Urinary bladder (tissue), 4 donors: ENCODE data around the gene TAPT1. TPM values are rescaled to one million over a fixed set of nuclear protein-coding genes. Genes with fewer than 3 reads are reported as not detected.
"Not testable (repeated sequence)": the region's sequence is repeated elsewhere in the genome, so short reads cannot be mapped to it uniquely, and the experiment has no call there.

ENCODE experiments used
- DNase-seq: peaks from one replicate; pipeline ENCODE4 v3.0.0-alpha.2; 2015; ENCODE audit errors: extremely low spot score
- H3K27ac ChIP-seq: one replicate; pipeline ENCODE4 v1.5.1; 2013; ENCODE audit warnings: low read depth, mild to moderate bottlenecking, moderate library complexity
- H3K36me3 ChIP-seq: one replicate; pipeline ENCODE4 v1.6.1; 2013; ENCODE audit warnings: mild to moderate bottlenecking, moderate library complexity; ENCODE audit not compliant: insufficient read depth
- H3K4me1 ChIP-seq: one replicate; pipeline ENCODE4 v1.6.1; 2013; ENCODE audit warnings: mild to moderate bottlenecking, moderate library complexity; ENCODE audit not compliant: insufficient read depth
- H3K4me3 ChIP-seq: one replicate; pipeline ENCODE4 v1.5.1; 2013; ENCODE audit warnings: low read depth, low read length
- WGBS: extraction: QIAGEN DNeasy Blood & Tissue Kit; methylation state at CpG from one replicate; pipeline ENCODE4 v1.1.7; 2013; 5-methylcytosine and 5-hydroxymethylcytosine counted together
- polyA plus RNA-seq: library from polyadenylated mRNA; stranded (reverse); fragments of 200-250 nt; gene quantifications from one replicate; pipeline ENCODE4 v1.2.3, GENCODE V29; 2013
- total RNA-seq: library from RNA; depleted of rRNA; stranded (reverse); fragments of >200 nt; gene quantifications from one replicate; pipeline ENCODE4 v1.2.3, GENCODE V29; 2014
- donor health status: healthy with polysubstance abuse.
- donor health status: healthy.

The TAPT1 gene
- 71.1 TPM for total RNA-seq
- 22.5 TPM for polyA plus RNA-seq

GRCh38 chr4:16225863-16226815, at the start of gene TAPT1:
TSS of gene TAPT1 (minus strand) at chr4:16226471. CDS start at chr4:16226457, 14 bp downstream.
- peaks cover 2% of the 10 kb centered on the region for H3K4me1 ChIP-seq
- no peaks in the 10 kb centered on the region for H3K36me3 ChIP-seq
- WGBS = under 1% methylated on average over 138 of the region's 143 CpGs
- peak within 1 kb of the TSS; percentile 98 for H3K27ac ChIP-seq
- H3K4me3 ChIP-seq = peak within 1 kb of the TSS; percentile 98
- DNase-seq = no peak

DNA sequence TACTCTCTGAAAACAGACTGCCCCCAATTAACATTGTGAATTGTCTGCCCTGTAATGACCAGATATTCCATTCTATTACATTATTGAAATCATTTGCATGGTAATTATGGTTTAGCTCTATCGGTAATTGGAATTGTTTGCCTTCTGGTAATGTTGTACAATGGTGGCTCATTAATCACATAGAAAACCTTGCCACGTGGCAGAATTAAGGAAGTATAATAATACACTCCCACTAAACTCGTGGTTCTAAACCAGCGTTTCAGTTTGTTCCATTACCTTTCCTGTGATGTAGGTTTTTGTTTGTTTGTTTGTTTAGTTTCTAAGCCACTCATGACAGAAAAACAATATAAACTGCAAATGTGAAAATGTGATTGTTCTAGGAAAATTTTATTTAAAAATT, 45.1 kb upstream of the TAPT1 start:
- Histone ChIP-seq H3K36me3 (no peaks in the 10 kb centered on the region), H3K4me3 (no peak overlapping the region), H3K27ac (no peak overlapping the region), H3K4me1 (no peaks in the 10 kb centered on the region)
- WGBS = 76% methylated on average over 4 of the region's 4 CpGs
- no peak for DNase-seq

GRCh38 chr4:16270454-16271328, 44.4 kb upstream of the TAPT1 start:
- Histone ChIP-seq H3K4me1 (no peaks in the 10 kb centered on the region), H3K36me3 (no peaks in the 10 kb centered on the region), H3K27ac (no peak overlapping the region), H3K4me3 (no peak overlapping the region)
- 86% methylated on average over 6 of the region's 6 CpGs for WGBS
- DNase-seq = no peak

- H3K27ac ChIP-seq, H3K4me1 ChIP-seq, H3K4me3 ChIP-seq, DNase-seq, H3K36me3 ChIP-seq: not testable (repeated sequence)
- 73% methylated on average over 4 of the region's 4 CpGs for WGBS
Measured at GRCh38 chr4:16269742-16270453, 43.6 kb upstream of the TAPT1 start.

- DNase-seq = no peak
- Histone ChIP-seq H3K4me1 (no peaks in the 10 kb centered on the region), H3K36me3 (no peaks in the 10 kb centered on the region), H3K27ac (no peak overlapping the region), H3K4me3 (no peak overlapping the region)
- 62% methylated on average over 1 of the region's 1 CpG for WGBS
Measured at GRCh38 chr4:16269240-16269639, 43.0 kb upstream of the TAPT1 start.

GRCh38 chr4:16268290-16268689, 42.0 kb upstream of the TAPT1 start:
- H3K36me3 ChIP-seq = no peaks in the 10 kb centered on the region
- WGBS = 93% methylated on average over 3 of the region's 3 CpGs
- no peak for DNase-seq
- no peak overlapping the region for H3K27ac ChIP-seq
- H3K4me3 ChIP-seq = no peak overlapping the region
- H3K4me1 ChIP-seq = no peaks in the 10 kb centered on the region

DNA sequence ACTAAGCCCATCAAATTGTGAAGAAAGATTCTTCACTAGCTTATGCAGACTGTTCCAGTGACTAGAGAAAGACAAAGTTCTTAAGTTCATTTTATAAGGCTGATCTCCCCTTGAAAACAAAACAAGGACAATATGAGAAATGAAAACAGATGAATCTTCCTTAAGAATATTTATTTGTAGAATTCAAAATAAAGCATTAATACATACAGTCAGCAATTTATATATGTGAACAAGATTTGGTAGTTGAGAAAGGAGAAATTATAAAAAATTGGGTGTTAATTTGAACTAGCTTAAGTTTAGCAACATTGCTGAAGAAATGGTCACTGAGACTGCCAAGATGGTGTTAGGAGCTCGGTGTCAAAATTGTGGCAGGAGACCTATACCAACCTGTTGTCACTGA, 41.4 kb upstream of the TAPT1 start:
- Histone ChIP-seq H3K4me1 (no peaks in the 10 kb centered on the region), H3K36me3 (no peaks in the 10 kb centered on the region), H3K4me3 (no peak overlapping the region), H3K27ac (no peak overlapping the region)
- no peak for DNase-seq
- 95% methylated on average over 1 of the region's 1 CpG for WGBS

DNA sequence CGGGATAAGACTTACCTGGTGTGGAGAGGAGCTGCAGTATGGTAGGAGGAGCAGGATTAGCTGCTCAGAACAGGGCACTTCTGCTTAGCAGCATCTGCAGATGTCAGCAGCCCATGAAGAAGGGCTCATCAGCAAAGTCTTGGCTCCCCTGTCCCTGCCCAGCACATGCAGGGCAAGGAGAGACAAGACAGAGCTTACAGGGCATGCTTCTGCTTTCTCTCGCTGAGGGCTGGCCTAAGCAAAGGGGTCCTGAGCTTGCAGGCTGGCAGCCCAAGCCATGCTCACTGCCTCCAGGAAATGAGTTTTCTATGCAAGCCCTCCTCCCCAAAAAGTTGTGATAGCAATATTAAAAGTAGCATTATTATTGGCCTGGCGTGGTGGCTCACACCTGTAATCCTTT, 39.5 kb upstream of the TAPT1 start:
- no peak for DNase-seq
- Histone ChIP-seq H3K4me3 (no peak overlapping the region), H3K4me1 (no peaks in the 10 kb centered on the region), H3K27ac (no peak overlapping the region), H3K36me3 (no peaks in the 10 kb centered on the region)
- 97% methylated on average over 3 of the region's 3 CpGs for WGBS

DNA sequence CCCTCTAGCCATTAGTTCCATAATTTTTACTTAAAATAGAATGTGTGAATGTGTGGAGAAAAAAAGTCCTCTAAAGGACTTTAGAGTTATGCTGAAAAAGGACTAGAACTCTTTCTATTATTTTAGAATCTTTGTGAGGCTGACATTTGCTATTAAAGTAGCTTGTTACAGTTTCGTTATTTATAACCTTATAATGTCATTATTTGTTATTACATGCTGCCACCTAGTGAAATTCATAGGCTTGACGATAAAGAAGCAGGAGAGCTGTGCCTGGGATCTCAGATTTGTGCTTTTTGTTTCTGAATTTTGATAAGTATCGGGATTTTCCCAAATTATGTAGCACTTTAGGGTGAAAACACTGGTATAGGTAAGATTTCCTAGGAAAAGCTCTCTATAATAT, 38.5 kb upstream of the TAPT1 start:
- no peak for DNase-seq
- 24% methylated on average over 3 of the region's 3 CpGs for WGBS
- no peaks in the 10 kb centered on the region for H3K4me1 ChIP-seq
- no peak overlapping the region for H3K27ac ChIP-seq
- H3K4me3 ChIP-seq = no peak overlapping the region
- no peaks in the 10 kb centered on the region for H3K36me3 ChIP-seq

DNA sequence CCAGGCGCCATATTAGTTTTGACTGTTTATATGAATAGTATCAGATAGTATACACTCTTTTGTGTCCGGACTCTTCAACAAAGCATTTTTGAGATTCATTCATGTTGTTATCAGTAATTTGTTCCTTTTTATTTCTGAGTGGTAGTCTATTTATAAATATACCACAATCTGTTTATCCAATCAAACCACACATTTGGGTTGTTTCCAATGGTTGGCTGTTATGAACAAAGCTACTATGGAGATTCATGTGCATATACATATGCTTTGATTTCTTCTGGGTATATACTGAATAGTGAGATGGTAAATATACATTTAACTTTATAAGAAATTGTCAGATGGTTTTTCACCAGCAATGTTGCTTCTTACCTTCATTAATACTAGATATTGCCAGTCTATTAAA, 36.8 kb upstream of the TAPT1 start:
- 69% methylated on average over 2 of the region's 2 CpGs for WGBS
- no peak for DNase-seq
- H3K4me3 ChIP-seq = no peak overlapping the region

DNA sequence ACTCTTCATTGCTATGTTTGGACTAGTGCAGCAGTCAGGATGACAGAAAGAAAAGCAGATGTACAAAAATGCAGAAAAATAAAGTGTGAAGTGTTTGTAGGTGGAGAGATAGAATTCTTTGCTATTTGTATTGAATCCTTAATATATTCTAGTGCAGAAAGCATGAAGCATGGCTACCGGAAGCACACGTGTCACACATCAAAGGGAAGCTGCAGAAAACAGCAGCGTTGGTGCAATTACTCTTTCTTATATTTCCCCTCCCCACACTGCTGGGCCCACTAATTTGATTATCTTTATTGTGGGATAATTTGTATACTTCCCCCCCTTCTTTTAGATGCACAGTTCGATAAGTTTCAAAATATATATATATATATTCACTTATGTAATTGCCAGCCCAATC, 35.9 kb upstream of the TAPT1 start:
- Histone ChIP-seq H3K36me3 (no peaks in the 10 kb centered on the region), H3K27ac (no peak overlapping the region), H3K4me1 (no peaks in the 10 kb centered on the region), H3K4me3 (no peak overlapping the region)
- DNase-seq = no peak
- 91% methylated on average over 4 of the region's 4 CpGs for WGBS

More for the DNA sequence above, 36.8 kb upstream of the TAPT1 start:
- no peaks in the 10 kb centered on the region for H3K36me3 ChIP-seq
- H3K27ac ChIP-seq = no peak overlapping the region
- no peaks in the 10 kb centered on the region for H3K4me1 ChIP-seq

GRCh38 chr4:16261313-16261878, 35.1 kb upstream of the TAPT1 start:
- DNase-seq = no peak
- WGBS = 89% methylated on average over 5 of the region's 5 CpGs

DNA sequence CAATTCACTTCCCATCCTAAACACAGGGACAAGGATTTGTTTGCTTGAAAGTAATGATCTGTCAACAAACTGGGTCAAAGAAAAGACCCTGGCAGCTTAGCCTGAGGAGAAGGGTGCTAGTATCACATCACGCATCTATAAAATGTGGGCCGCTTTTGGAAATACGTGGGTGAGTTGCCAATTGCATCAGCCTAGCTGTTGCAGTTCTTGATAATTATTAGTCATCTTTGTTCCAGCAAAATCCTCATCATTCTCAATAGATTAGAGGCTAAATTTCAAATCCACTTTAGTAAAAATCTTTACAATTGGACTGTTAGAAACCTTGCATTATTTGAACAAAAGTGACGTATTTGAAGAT, 33.6 kb upstream of the TAPT1 start:
- DNase-seq = no peak
- H3K4me1 ChIP-seq = no peaks in the 10 kb centered on the region
- peaks cover 2% of the 10 kb centered on the region for H3K36me3 ChIP-seq
- H3K4me3 ChIP-seq = no peak overlapping the region
- WGBS = 79% methylated on average over 4 of the region's 4 CpGs
- H3K27ac ChIP-seq = no peak overlapping the region

More at GRCh38 chr4:16261313-16261878, 35.1 kb upstream of the TAPT1 start:
- H3K36me3 ChIP-seq = peaks cover 2% of the 10 kb centered on the region
- H3K27ac ChIP-seq = no peak overlapping the region
- no peaks in the 10 kb centered on the region for H3K4me1 ChIP-seq
- no peak overlapping the region for H3K4me3 ChIP-seq
